HG02884 (cell line): ENCODE data around the gene RHBDD3.
"Not testable (repeated sequence)": the region's sequence is repeated elsewhere in the genome, so short reads cannot be mapped to it uniquely, and the experiment has no call there.

Source experiments
- ATAC-seq: cut with Tn5 transposase; IDR thresholded peaks from one replicate; pipeline ENCODE4 v1.9.1; 2021; ENCODE audit warnings: mild to moderate bottlenecking, moderate library complexity; ENCODE audit not compliant: unreplicated experiment

Gene RHBDD3

GRCh38 chr22:29253561-29254285, 14.1 kb downstream of the RHBDD3 start:
- no peak for ATAC-seq

- ATAC-seq: no peak
Observed at GRCh38 chr22:29251981-29252911, 15.5 kb downstream of the RHBDD3 start.

GRCh38 chr22:29251265-29251664, 16.5 kb downstream of the RHBDD3 start:
- no peak for ATAC-seq

GRCh38 chr22:29247891-29248290, 19.9 kb downstream of the RHBDD3 start:
- not testable (repeated sequence) for ATAC-seq

GRCh38 chr22:29245626-29246385, 22.0 kb downstream of the RHBDD3 start:
- no peak for ATAC-seq

- ATAC-seq: no peak
Observed at GRCh38 chr22:29244785-29245625, 22.8 kb downstream of the RHBDD3 start.

GRCh38 chr22:29243874-29244446, 23.8 kb downstream of the RHBDD3 start:
- ATAC-seq: no peak

GRCh38 chr22:29240481-29240880, 27.3 kb downstream of the RHBDD3 start:
- not testable (repeated sequence) for ATAC-seq

- no peak for ATAC-seq
Observed at GRCh38 chr22:29233277-29233877, 34.4 kb downstream of the RHBDD3 start.

GRCh38 chr22:29231971-29232959, 35.5 kb downstream of the RHBDD3 start:
- no peak for ATAC-seq

GRCh38 chr22:29230972-29231875, 36.6 kb downstream of the RHBDD3 start:
- ATAC-seq: no peak

GRCh38 chr22:29226351-29226981, 41.3 kb downstream of the RHBDD3 start:
- ATAC-seq: no peak

GRCh38 chr22:29225422-29226090, 42.2 kb downstream of the RHBDD3 start:
- no peak for ATAC-seq

GRCh38 chr22:29224859-29225410, 42.8 kb downstream of the RHBDD3 start:
- no peak for ATAC-seq

- no peak for ATAC-seq
Observed at GRCh38 chr22:29224121-29224858, 43.5 kb downstream of the RHBDD3 start.
